MM.1S (cell line): ENCODE data around the gene ASB11.

ENCODE experiments used
- DNase-seq: peaks from one replicate; pipeline ENCODE4 v3.0.0-alpha.2; 2015
- H2AFZ ChIP-seq: fragments of 300-600 bp; sonication (generic); 2 replicates; pipeline ENCODE4 v1.6.0; 2016; ENCODE audit warnings: antibody characterized with exemption, low read length
- H3F3A ChIP-seq: fragments of 300-600 bp; sonication (generic); 2 replicates; pipeline ENCODE4 v1.6.1; 2016; ENCODE audit warnings: mild to moderate bottlenecking, antibody characterized with exemption, low read length, moderate library complexity, mixed read lengths; ENCODE audit not compliant: insufficient read depth
- H3K27ac ChIP-seq: fragments of 300-600 bp; sonication (generic); 2 replicates; pipeline ENCODE4 v1.5.1; 2016; ENCODE audit warnings: mild to moderate bottlenecking, low read length
- H3K27me3 ChIP-seq: fragments of 300-600 bp; sonication (generic); replicated peaks from 2 replicates; pipeline ENCODE4 v1.6.0; 2016; ENCODE audit warnings: low read length; ENCODE audit not compliant: insufficient read depth
- H3K36me3 ChIP-seq: fragments of 300-600 bp; sonication (generic); replicated peaks from 2 replicates; pipeline ENCODE4 v1.6.1; 2016; ENCODE audit warnings: mild to moderate bottlenecking, low read length, mixed read lengths; ENCODE audit not compliant: insufficient read depth
- H3K4me1 ChIP-seq: fragments of 300-600 bp; sonication (generic); 2 replicates; pipeline ENCODE4 v1.6.1; 2016; ENCODE audit warnings: low read length, mixed read lengths
- H3K4me2 ChIP-seq: fragments of 300-600 bp; sonication (generic); 2 replicates; pipeline ENCODE4 v1.6.0; 2016; ENCODE audit warnings: low read depth, low read length
- H3K4me3 ChIP-seq: fragments of 300-600 bp; sonication (generic); 2 replicates; pipeline ENCODE4 v1.5.1; 2016; ENCODE audit warnings: low read length, mixed read lengths
- H3K79me2 ChIP-seq: fragments of 300-600 bp; sonication (generic); 2 replicates; pipeline ENCODE4 v1.6.1; 2016; ENCODE audit warnings: mixed run types, low read length, mixed read lengths
- H3K9ac ChIP-seq: fragments of 300-600 bp; sonication (generic); 2 replicates; pipeline ENCODE4 v1.6.1; 2016; ENCODE audit warnings: low read length, mixed read lengths
- H3K9me2 ChIP-seq: fragments of 300-600 bp; sonication (generic); replicated peaks from 2 replicates; pipeline ENCODE4 v1.6.1; 2016; ENCODE audit warnings: mild to moderate bottlenecking, low read length, mixed read lengths; ENCODE audit not compliant: insufficient read depth
- H3K9me3 ChIP-seq: fragments of 300-600 bp; sonication (generic); replicated peaks from 2 replicates; pipeline ENCODE4 v1.6.1; 2016; ENCODE audit warnings: mild to moderate bottlenecking, low read length, mixed read lengths; ENCODE audit not compliant: insufficient read depth
- H4K20me1 ChIP-seq: fragments of 300-600 bp; sonication (generic); 2 replicates; pipeline ENCODE4 v1.6.1; 2016; ENCODE audit warnings: mild to moderate bottlenecking, low read length, moderate library complexity, mixed read lengths; ENCODE audit not compliant: insufficient read depth
- EZH2 ChIP-seq: fragments of 300-600 bp; sonication (generic); optimal IDR thresholded peaks from 2 replicates; pipeline ENCODE3; 2017; ENCODE audit warnings: low read depth, mild to moderate bottlenecking, antibody characterized with exemption, low read length, mixed read lengths
- EZH2phosphoT487 ChIP-seq: fragments of 300-600 bp; sonication (generic); IDR thresholded peaks from 2 replicates; pipeline ENCODE4 v1.6.1; 2018; ENCODE audit warnings: antibody characterized with exemption, low read length
- TF ChIP-seq, protein P1 (sequence below): fragments of 300-600 bp; sonication (generic); IDR thresholded peaks from 2 replicates; pipeline ENCODE4 v1.5.1; 2016; ENCODE audit warnings: antibody characterized with exemption, low read length, mixed read lengths

The ASB11 gene

DNA sequence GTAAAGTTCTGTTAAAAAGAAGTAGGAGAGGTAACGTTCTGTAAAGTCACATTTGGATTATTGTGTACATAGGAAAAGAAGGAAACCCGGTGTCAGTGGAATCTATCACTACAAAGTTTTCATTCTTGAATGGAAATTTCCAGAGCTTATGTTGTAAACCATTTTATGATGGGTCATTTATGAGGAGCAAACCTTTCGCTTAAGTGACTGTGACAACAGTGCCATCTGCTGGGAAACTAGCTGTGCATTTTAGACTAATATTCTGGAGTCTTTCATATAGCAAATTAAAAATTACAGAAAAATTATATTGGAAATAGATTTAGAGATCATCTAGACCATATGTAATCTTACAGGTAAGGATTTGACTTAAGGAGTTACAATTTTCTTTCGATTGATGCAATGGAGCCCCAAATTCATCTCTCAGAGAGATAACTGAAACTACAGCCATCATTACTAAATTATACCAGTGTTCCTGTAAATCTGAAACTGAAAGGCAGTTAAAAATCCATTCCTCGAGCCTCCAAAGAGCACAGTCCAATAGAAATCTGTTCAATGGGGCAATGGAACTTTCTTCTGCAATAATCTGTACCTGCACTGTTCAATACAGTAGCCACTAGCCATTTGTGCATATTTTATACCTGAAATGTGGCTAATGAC, 72.4 kb downstream of the ASB11 start:
- DNase-seq: peak; percentile 38
- no peaks in the 10 kb centered on the region for H4K20me1 ChIP-seq
- H3K27ac ChIP-seq: no peak overlapping the region
- H3K4me3 ChIP-seq: no peak overlapping the region
- no peaks in the 10 kb centered on the region for H3K4me1 ChIP-seq
- no peaks in the 10 kb centered on the region for H3F3A ChIP-seq
- no peak overlapping the region for H2AFZ ChIP-seq
- no peak overlapping the region for H3K4me2 ChIP-seq
- H3K79me2 ChIP-seq: no peaks in the 10 kb centered on the region
- H3K9me3 ChIP-seq: no peaks in the 10 kb centered on the region
- no peak overlapping the region for H3K9ac ChIP-seq
- no peaks in the 10 kb centered on the region for H3K9me2 ChIP-seq
- H3K36me3 ChIP-seq: no peaks in the 10 kb centered on the region
- no peaks in the 10 kb centered on the region for H3K27me3 ChIP-seq
- TF ChIP-seq EZH2phosphoT487 (no peak), EZH2 (no peak)
- TF ChIP-seq, protein P1, sequence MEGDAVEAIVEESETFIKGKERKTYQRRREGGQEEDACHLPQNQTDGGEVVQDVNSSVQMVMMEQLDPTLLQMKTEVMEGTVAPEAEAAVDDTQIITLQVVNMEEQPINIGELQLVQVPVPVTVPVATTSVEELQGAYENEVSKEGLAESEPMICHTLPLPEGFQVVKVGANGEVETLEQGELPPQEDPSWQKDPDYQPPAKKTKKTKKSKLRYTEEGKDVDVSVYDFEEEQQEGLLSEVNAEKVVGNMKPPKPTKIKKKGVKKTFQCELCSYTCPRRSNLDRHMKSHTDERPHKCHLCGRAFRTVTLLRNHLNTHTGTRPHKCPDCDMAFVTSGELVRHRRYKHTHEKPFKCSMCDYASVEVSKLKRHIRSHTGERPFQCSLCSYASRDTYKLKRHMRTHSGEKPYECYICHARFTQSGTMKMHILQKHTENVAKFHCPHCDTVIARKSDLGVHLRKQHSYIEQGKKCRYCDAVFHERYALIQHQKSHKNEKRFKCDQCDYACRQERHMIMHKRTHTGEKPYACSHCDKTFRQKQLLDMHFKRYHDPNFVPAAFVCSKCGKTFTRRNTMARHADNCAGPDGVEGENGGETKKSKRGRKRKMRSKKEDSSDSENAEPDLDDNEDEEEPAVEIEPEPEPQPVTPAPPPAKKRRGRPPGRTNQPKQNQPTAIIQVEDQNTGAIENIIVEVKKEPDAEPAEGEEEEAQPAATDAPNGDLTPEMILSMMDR: peak; percentile 53

- H3K9ac ChIP-seq: no peak overlapping the region
These were observed 74.1 kb downstream of the ASB11 start for GRCh38 chrX:15241301-15241700.

GRCh38 chrX:15240414-15240813, 75.0 kb downstream of the ASB11 start:
- Histone ChIP-seq H3K4me3 (no peak overlapping the region), H3K9ac (no peak overlapping the region), H3K79me2 (no peaks in the 10 kb centered on the region), H3F3A (no peaks in the 10 kb centered on the region), H3K4me1 (no peaks in the 10 kb centered on the region), H3K27me3 (no peaks in the 10 kb centered on the region), H3K9me3 (no peaks in the 10 kb centered on the region), H3K9me2 (no peaks in the 10 kb centered on the region), H3K27ac (no peak overlapping the region), H4K20me1 (no peaks in the 10 kb centered on the region), H3K4me2 (no peak overlapping the region), H3K36me3 (no peaks in the 10 kb centered on the region), H2AFZ (no peak overlapping the region)
- no peak for DNase-seq
- TF ChIP-seq EZH2phosphoT487 (no peak), EZH2 (no peak)
- TF ChIP-seq, protein P1: no peak

More at GRCh38 chrX:15241301-15241700, 74.1 kb downstream of the ASB11 start:
- Histone ChIP-seq H4K20me1 (no peaks in the 10 kb centered on the region), H3K4me2 (no peak overlapping the region), H3K4me1 (no peaks in the 10 kb centered on the region), H3F3A (no peaks in the 10 kb centered on the region), H3K79me2 (no peaks in the 10 kb centered on the region), H2AFZ (no peak overlapping the region), H3K27ac (no peak overlapping the region), H3K9me3 (no peaks in the 10 kb centered on the region), H3K27me3 (no peaks in the 10 kb centered on the region), H3K4me3 (no peak overlapping the region), H3K36me3 (no peaks in the 10 kb centered on the region), H3K9me2 (no peaks in the 10 kb centered on the region)
- TF ChIP-seq, protein P1: no peak
- no peak for TF ChIP-seq EZH2phosphoT487
- no peak for TF ChIP-seq EZH2
- DNase-seq: no peak
